Pancreas (tissue), 10 donors: Measurements from ENCODE around the gene DDAH1. TPM values are rescaled to one million over a fixed set of nuclear protein-coding genes. Genes with fewer than 3 reads are reported as not detected.

Source experiments
- ATAC-seq, 4 donors: fragments of 200-7000 bp; cut with Tn5 transposase; one replicate each; pipeline versions ENCODE4 v1.8.0 to v1.9.1; 2020; ENCODE audit warnings: mild to moderate bottlenecking in 4 of 4, moderate library complexity in 4 of 4
- DNase-seq, 6 donors: peaks; one replicate each; pipeline ENCODE4 v3.0.0-alpha.2; 2020
- FAIRE-seq: peaks from 2 replicates; lab custom pipeline; 2012; peaks lifted over from hg19 to GRCh38; lab: Jason Lieb, UNC
- H3K27ac ChIP-seq, 4 donors: fragments of 200-600 bp; sonication (generic); 1 replicate in 3 of 4; 2 replicates in 1 of 4; pipeline versions ENCODE4 v1.5.0 to v1.8.0; 2020
- H3K27me3 ChIP-seq, 4 donors: fragments of 200-600 bp; one replicate each; pipeline ENCODE4 v1.8.0; 2021
- H3K36me3 ChIP-seq, 3 donors: fragments of 200-600 bp; sonication (generic) in 1 of 3; one replicate each; pipeline versions ENCODE4 v1.5.0 to v1.8.0; 2020 to 2021
- H3K4me1 ChIP-seq, 3 donors: fragments of 200-600 bp; one replicate each; pipeline ENCODE4 v1.8.0; 2021
- H3K4me3 ChIP-seq, 4 donors: fragments of 200-600 bp; sonication (generic) in 2 of 4; one replicate each; pipeline versions ENCODE4 v1.5.0 to v1.8.0; 2020 to 2021
- H3K9me3 ChIP-seq, 4 donors: fragments of 200-600 bp; one replicate each; pipeline ENCODE4 v1.8.0; 2021
- CTCF ChIP-seq, 4 donors: fragments of 200-600 bp; sonication (generic) in 3 of 4; IDR thresholded peaks; one replicate each; pipeline versions ENCODE4 v1.5.0 to v1.8.0; 2021; ENCODE audit warnings: antibody characterized with exemption in 4 of 4
- WGBS, 2 donors: extraction: QIAGEN DNeasy Blood & Tissue Kit; methylation state at CpG; one replicate each; pipeline ENCODE4 v1.1.7; 2013; 5-methylcytosine and 5-hydroxymethylcytosine counted together
- intact Hi-C, 3 donors: fragments of 100-400 bp; cut with DNase I; formaldehyde crosslinking; loops; one replicate each; pipeline versions ENCODE4 v1.11.1 to v1.14.2; 2022
- polyA plus RNA-seq, 2 donors: library from polyadenylated mRNA; stranded (reverse); fragments of 200-250 nt; gene quantifications; one replicate each; pipeline ENCODE4 v1.2.3, GENCODE V29; 2013
- total RNA-seq, 6 donors: library from RNA; stranded (reverse); fragmentation: NEBNext Ultra II Directional in 4 of 6; extraction: Animal tissue kit (Norgen Biotek cat#: 25700) in 4 of 6; gene quantifications; one replicate each; pipeline versions ENCODE4 v1.2.1 to v1.2.4, GENCODE V29; 2021 to 2023
- donor health status: healthy with polysubstance abuse.
- donor health status: DM: no; HTN: no; CAD: no; lungs with moderate emphysema.
- donor health status: DM: no; HTN: no; CAD: no.
- donor health status: control.
- donor health status: control.
- donor health status: Bipolar disorder and iron deficiency.
- donor health status: DM: yes; HTN: yes; CAD: no.
- donor health status: DM: no; HTN: no; CAD: no.
- donor health status: DM: no; HTN: no; CAD: no.
- donor health status: DM: yes; HTN: yes; CAD: no.

DDAH1 gene
- total and polyA plus RNA-seq, 8 donors = 8.1 to 34.2 (median 22.2) TPM

GRCh38 chr1:85315789-85316188 lies 149.2 kb downstream of the DDAH1 start:
- ATAC-seq (no peak), DNase-seq (no peak), FAIRE-seq (no peak)
- no peaks in the 10 kb centered on the region for H3K9me3 ChIP-seq
- H3K27me3 ChIP-seq = no peaks in the 10 kb centered on the region
- TF ChIP-seq CTCF (IDR thresholded peaks at IDR 0.05) = no peak
- intact Hi-C loops = no loop called here
- H3K27ac ChIP-seq = no peak overlapping the region
- peaks cover 0 to 7% (median 0%) of the 10 kb centered on the region in 3 donors for H3K36me3 ChIP-seq
- H3K4me3 ChIP-seq = no peak overlapping the region
- no peaks in the 10 kb centered on the region for H3K4me1 ChIP-seq
- WGBS, 2 donors = 74 to 79% methylated on average over 8 of the region's 8 CpGs

- H3K4me3 ChIP-seq = no peak overlapping the region
- H3K4me1 ChIP-seq = no peaks in the 10 kb centered on the region
- no peak for TF ChIP-seq CTCF (IDR thresholded peaks at IDR 0.05)
- H3K36me3 ChIP-seq = no peaks in the 10 kb centered on the region
- no peak for DNase-seq
- no peak for FAIRE-seq
- no peak for ATAC-seq
- no peaks in the 10 kb centered on the region for H3K9me3 ChIP-seq
- intact Hi-C loops = no loop called here
- no peaks in the 10 kb centered on the region for H3K27me3 ChIP-seq
- H3K27ac ChIP-seq = no peak overlapping the region
Measured at GRCh38 chr1:85314726-85315125, 150.2 kb downstream of the DDAH1 start.

- no peak for DNase-seq
- H3K27ac ChIP-seq = peak overlapping the region in 1 of 4 donors; percentile 2
- no peak for FAIRE-seq
Measured at GRCh38 chr1:85313888-85314696, 150.9 kb downstream of the DDAH1 start.

GRCh38 chr1:85311818-85312217 lies 153.1 kb downstream of the DDAH1 start:
- FAIRE-seq = no peak
- H3K9me3 ChIP-seq = no peaks in the 10 kb centered on the region
- H3K27me3 ChIP-seq = no peaks in the 10 kb centered on the region
- no peak overlapping the region for H3K4me3 ChIP-seq
- H3K4me1 ChIP-seq = no peaks in the 10 kb centered on the region
- intact Hi-C loops = no loop called here
- no peaks in the 10 kb centered on the region for H3K36me3 ChIP-seq
- no peak overlapping the region for H3K27ac ChIP-seq
- no peak for ATAC-seq
- WGBS, 2 donors = 73 to 74% methylated on average over 2 of the region's 2 CpGs
- TF ChIP-seq CTCF (IDR thresholded peaks at IDR 0.05) = no peak
- DNase-seq = no peak

More at GRCh38 chr1:85313888-85314696, 150.9 kb downstream of the DDAH1 start:
- Histone ChIP-seq H3K4me3 (no peak overlapping the region), H3K36me3 (no peaks in the 10 kb centered on the region), H3K9me3 (no peaks in the 10 kb centered on the region), H3K27me3 (no peaks in the 10 kb centered on the region), H3K4me1 (no peaks in the 10 kb centered on the region)
- WGBS, 2 donors = 68 to 88% methylated on average over 3 of the region's 3 CpGs
- intact Hi-C loops = no loop called here
- ATAC-seq = peak in 2 of 4 donors; percentile 36 to 45
- TF ChIP-seq CTCF (IDR thresholded peaks at IDR 0.05) = no peak

- no peaks in the 10 kb centered on the region for H3K36me3 ChIP-seq
- no peak overlapping the region for H3K27ac ChIP-seq
- no peak for DNase-seq
- no peak for ATAC-seq
- WGBS, 2 donors = 51 to 62% methylated on average over 4 of the region's 4 CpGs
- FAIRE-seq = no peak
- H3K27me3 ChIP-seq = no peaks in the 10 kb centered on the region
- TF ChIP-seq CTCF (IDR thresholded peaks at IDR 0.05) = no peak
- no peaks in the 10 kb centered on the region for H3K9me3 ChIP-seq
- H3K4me3 ChIP-seq = no peak overlapping the region
- no peaks in the 10 kb centered on the region for H3K4me1 ChIP-seq
- intact Hi-C loops = loop anchor here in 2 of 3 donors (5.0 to 10.0 kb wide), 4 partner anchors 193 to 386 kb away; partner anchors contain the start of gene CCN1 (in 1 of the 2)
Measured at GRCh38 chr1:85308833-85309350, 156.1 kb downstream of the DDAH1 start.
